Urinary bladder (tissue), 4 donors: ENCODE results near the gene MRPS27. TPM values are rescaled to one million over a fixed set of nuclear protein-coding genes. Genes with fewer than 3 reads are reported as not detected.

Experiments
- DNase-seq: peaks from one replicate; pipeline ENCODE4 v3.0.0-alpha.2; 2015; ENCODE audit errors: extremely low spot score
- H3K27ac ChIP-seq: one replicate; pipeline ENCODE4 v1.5.1; 2013; ENCODE audit warnings: low read depth, mild to moderate bottlenecking, moderate library complexity
- H3K36me3 ChIP-seq: one replicate; pipeline ENCODE4 v1.6.1; 2013; ENCODE audit warnings: mild to moderate bottlenecking, moderate library complexity; ENCODE audit not compliant: insufficient read depth
- H3K4me1 ChIP-seq: one replicate; pipeline ENCODE4 v1.6.1; 2013; ENCODE audit warnings: mild to moderate bottlenecking, moderate library complexity; ENCODE audit not compliant: insufficient read depth
- H3K4me3 ChIP-seq: one replicate; pipeline ENCODE4 v1.5.1; 2013; ENCODE audit warnings: low read depth, low read length
- WGBS: extraction: QIAGEN DNeasy Blood & Tissue Kit; methylation state at CpG from one replicate; pipeline ENCODE4 v1.1.7; 2013; 5-methylcytosine and 5-hydroxymethylcytosine counted together
- polyA plus RNA-seq: library from polyadenylated mRNA; stranded (reverse); fragments of 200-250 nt; gene quantifications from one replicate; pipeline ENCODE4 v1.2.3, GENCODE V29; 2013
- total RNA-seq: library from RNA; depleted of rRNA; stranded (reverse); fragments of >200 nt; gene quantifications from one replicate; pipeline ENCODE4 v1.2.3, GENCODE V29; 2014
- donor health status: healthy with polysubstance abuse.
- donor health status: healthy.

MRPS27 gene
- total and polyA plus RNA-seq, 2 donors: 39.5 to 70.6 TPM

- no peaks in the 10 kb centered on the region for H3K4me1 ChIP-seq
- no peak overlapping the region for H3K27ac ChIP-seq
- 92% methylated on average over 1 of the region's 1 CpG for WGBS
Measured at GRCh38 chr5:72251386-72251785, 68.7 kb downstream of the MRPS27 start.

GRCh38 chr5:72248410-72248981, 71.5 kb downstream of the MRPS27 start:
- no peaks in the 10 kb centered on the region for H3K36me3 ChIP-seq
- DNase-seq: no peak
- 32% methylated on average over 2 of the region's 2 CpGs for WGBS
- H3K4me3 ChIP-seq: no peak overlapping the region
- H3K4me1 ChIP-seq: no peaks in the 10 kb centered on the region
- H3K27ac ChIP-seq: peak overlapping the region; percentile 32

More at GRCh38 chr5:72251386-72251785, 68.7 kb downstream of the MRPS27 start:
- Histone ChIP-seq H3K4me3 (no peak overlapping the region), H3K36me3 (no peaks in the 10 kb centered on the region)
- DNase-seq: no peak

- peak overlapping the region; percentile 7 for H3K27ac ChIP-seq
- no peaks in the 10 kb centered on the region for H3K36me3 ChIP-seq
- DNase-seq: no peak
- 28% methylated on average over 4 of the region's 4 CpGs for WGBS
- no peak overlapping the region for H3K4me3 ChIP-seq
- no peaks in the 10 kb centered on the region for H3K4me1 ChIP-seq
Measured at GRCh38 chr5:72246954-72247442, 73.0 kb downstream of the MRPS27 start.

- Histone ChIP-seq H3K4me1 (no peaks in the 10 kb centered on the region), H3K4me3 (no peak overlapping the region), H3K36me3 (no peaks in the 10 kb centered on the region), H3K27ac (peak overlapping the region; percentile 29)
- 32% methylated on average over 3 of the region's 3 CpGs for WGBS
- no peak for DNase-seq
Measured at GRCh38 chr5:72245951-72246532, 74.0 kb downstream of the MRPS27 start.

GRCh38 chr5:72245546-72245945, 74.5 kb downstream of the MRPS27 start:
- Histone ChIP-seq H3K4me1 (no peaks in the 10 kb centered on the region), H3K4me3 (no peak overlapping the region), H3K27ac (peak overlapping the region; percentile 6), H3K36me3 (no peaks in the 10 kb centered on the region)
- no peak for DNase-seq
- 31% methylated on average over 1 of the region's 1 CpG for WGBS

- no peak for DNase-seq
- H3K4me1 ChIP-seq: no peaks in the 10 kb centered on the region
- WGBS: 30% methylated on average over 2 of the region's 2 CpGs
Measured at GRCh38 chr5:72244862-72245371, 75.1 kb downstream of the MRPS27 start.

GRCh38 chr5:72243706-72244105, 76.3 kb downstream of the MRPS27 start:
- H3K4me1 ChIP-seq: no peaks in the 10 kb centered on the region
- no peaks in the 10 kb centered on the region for H3K36me3 ChIP-seq
- 78% methylated on average over 2 of the region's 2 CpGs for WGBS
- no peak for DNase-seq
- H3K27ac ChIP-seq: no peak overlapping the region
- no peak overlapping the region for H3K4me3 ChIP-seq

More at GRCh38 chr5:72244862-72245371, 75.1 kb downstream of the MRPS27 start:
- peak overlapping the region; percentile 51 for H3K27ac ChIP-seq
- H3K36me3 ChIP-seq: no peaks in the 10 kb centered on the region
- H3K4me3 ChIP-seq: no peak overlapping the region

GRCh38 chr5:72242796-72243475, 77.1 kb downstream of the MRPS27 start:
- WGBS: 79% methylated on average over 7 of the region's 7 CpGs
- Histone ChIP-seq H3K4me1 (no peaks in the 10 kb centered on the region), H3K4me3 (no peak overlapping the region), H3K27ac (no peak overlapping the region), H3K36me3 (no peaks in the 10 kb centered on the region)
- no peak for DNase-seq

- WGBS: 63% methylated on average over 5 of the region's 5 CpGs
- Histone ChIP-seq H3K27ac (no peak overlapping the region), H3K4me1 (no peaks in the 10 kb centered on the region), H3K36me3 (no peaks in the 10 kb centered on the region), H3K4me3 (no peak overlapping the region)
- DNase-seq: no peak
Measured at GRCh38 chr5:72241346-72242003, 78.6 kb downstream of the MRPS27 start.

GRCh38 chr5:72238712-72239445, 81.2 kb downstream of the MRPS27 start:
- Histone ChIP-seq H3K36me3 (no peaks in the 10 kb centered on the region), H3K4me3 (no peak overlapping the region), H3K4me1 (no peaks in the 10 kb centered on the region), H3K27ac (no peak overlapping the region)
- no peak for DNase-seq
- 93% methylated on average over 5 of the region's 5 CpGs for WGBS

- Histone ChIP-seq H3K27ac (no peak overlapping the region), H3K4me1 (no peaks in the 10 kb centered on the region), H3K4me3 (no peak overlapping the region), H3K36me3 (no peaks in the 10 kb centered on the region)
- WGBS: 97% methylated on average over 3 of the region's 3 CpGs
- DNase-seq: no peak
Measured at GRCh38 chr5:72237879-72238278, 82.2 kb downstream of the MRPS27 start.

- WGBS: 92% methylated on average over 2 of the region's 2 CpGs
- H3K4me3 ChIP-seq: no peak overlapping the region
- no peak for DNase-seq
- no peaks in the 10 kb centered on the region for H3K36me3 ChIP-seq
- no peaks in the 10 kb centered on the region for H3K4me1 ChIP-seq
- H3K27ac ChIP-seq: no peak overlapping the region
Measured at GRCh38 chr5:72237415-72237814, 82.6 kb downstream of the MRPS27 start.

- no peak overlapping the region for H3K4me3 ChIP-seq
- H3K27ac ChIP-seq: no peak overlapping the region
- H3K36me3 ChIP-seq: no peaks in the 10 kb centered on the region
- no peaks in the 10 kb centered on the region for H3K4me1 ChIP-seq
- 62% methylated on average over 1 of the region's 1 CpG for WGBS
- DNase-seq: no peak
Measured at GRCh38 chr5:72235725-72236124, 84.3 kb downstream of the MRPS27 start.
